ENCODE measurements around the gene NAA11.

Gene NAA11

DNA sequence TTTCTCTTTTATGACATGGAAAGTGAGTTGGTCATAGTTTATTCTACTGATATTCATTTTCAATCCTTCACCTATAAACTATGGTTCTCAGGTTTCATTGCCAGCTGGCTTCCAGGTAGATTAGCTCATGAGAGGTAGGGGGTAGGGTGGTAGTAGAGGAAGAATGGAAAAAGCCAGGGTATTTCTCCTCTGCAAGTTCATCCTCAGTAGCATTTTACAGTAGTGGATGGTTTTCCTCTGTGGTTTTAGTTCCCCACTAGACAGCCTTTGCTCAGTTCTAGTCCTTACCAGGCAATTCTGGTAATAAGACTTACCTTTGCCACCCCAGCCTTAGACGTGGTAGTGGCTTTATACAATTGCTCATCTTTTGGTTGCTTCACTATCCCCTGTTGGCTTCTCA, 8.9 kb upstream of the NAA11 start:
- TF ChIP-seq, protein P1, sequence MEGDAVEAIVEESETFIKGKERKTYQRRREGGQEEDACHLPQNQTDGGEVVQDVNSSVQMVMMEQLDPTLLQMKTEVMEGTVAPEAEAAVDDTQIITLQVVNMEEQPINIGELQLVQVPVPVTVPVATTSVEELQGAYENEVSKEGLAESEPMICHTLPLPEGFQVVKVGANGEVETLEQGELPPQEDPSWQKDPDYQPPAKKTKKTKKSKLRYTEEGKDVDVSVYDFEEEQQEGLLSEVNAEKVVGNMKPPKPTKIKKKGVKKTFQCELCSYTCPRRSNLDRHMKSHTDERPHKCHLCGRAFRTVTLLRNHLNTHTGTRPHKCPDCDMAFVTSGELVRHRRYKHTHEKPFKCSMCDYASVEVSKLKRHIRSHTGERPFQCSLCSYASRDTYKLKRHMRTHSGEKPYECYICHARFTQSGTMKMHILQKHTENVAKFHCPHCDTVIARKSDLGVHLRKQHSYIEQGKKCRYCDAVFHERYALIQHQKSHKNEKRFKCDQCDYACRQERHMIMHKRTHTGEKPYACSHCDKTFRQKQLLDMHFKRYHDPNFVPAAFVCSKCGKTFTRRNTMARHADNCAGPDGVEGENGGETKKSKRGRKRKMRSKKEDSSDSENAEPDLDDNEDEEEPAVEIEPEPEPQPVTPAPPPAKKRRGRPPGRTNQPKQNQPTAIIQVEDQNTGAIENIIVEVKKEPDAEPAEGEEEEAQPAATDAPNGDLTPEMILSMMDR (IDR thresholded peaks at IDR 0.05; ENCODE audit: low read depth, low read length, missing control alignments), result no peak
- no peak overlapping the region for H3K4me3 ChIP-seq (ENCODE audit: low read depth, low read length)
- DNase-seq (ENCODE audit: low read depth), result no peak

DNA sequence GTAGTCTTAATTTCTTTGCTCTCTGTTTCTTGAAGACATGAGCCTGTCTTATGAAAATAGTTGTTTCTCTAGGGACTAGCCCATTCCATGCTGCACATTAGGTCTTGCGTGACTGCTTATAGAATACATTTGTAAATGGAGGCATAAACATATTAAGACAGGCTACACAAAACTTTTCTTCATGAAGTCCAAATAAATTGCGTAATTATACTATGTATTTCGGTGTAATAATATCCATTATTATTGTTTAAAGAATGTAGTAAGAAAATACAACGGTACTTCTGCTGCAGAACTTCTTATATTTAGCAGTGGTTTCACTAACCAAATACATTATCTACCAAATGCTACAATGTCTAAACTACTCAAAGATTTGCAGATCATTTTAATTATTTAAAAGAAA, 8.5 kb upstream of the NAA11 start:
- TF ChIP-seq, protein P1 (IDR thresholded peaks at IDR 0.05; ENCODE audit: low read depth, low read length, missing control alignments), result no peak
- no peak for DNase-seq (ENCODE audit: low read depth)
- H3K4me3 ChIP-seq (ENCODE audit: low read depth, low read length), result no peak overlapping the region

DNA sequence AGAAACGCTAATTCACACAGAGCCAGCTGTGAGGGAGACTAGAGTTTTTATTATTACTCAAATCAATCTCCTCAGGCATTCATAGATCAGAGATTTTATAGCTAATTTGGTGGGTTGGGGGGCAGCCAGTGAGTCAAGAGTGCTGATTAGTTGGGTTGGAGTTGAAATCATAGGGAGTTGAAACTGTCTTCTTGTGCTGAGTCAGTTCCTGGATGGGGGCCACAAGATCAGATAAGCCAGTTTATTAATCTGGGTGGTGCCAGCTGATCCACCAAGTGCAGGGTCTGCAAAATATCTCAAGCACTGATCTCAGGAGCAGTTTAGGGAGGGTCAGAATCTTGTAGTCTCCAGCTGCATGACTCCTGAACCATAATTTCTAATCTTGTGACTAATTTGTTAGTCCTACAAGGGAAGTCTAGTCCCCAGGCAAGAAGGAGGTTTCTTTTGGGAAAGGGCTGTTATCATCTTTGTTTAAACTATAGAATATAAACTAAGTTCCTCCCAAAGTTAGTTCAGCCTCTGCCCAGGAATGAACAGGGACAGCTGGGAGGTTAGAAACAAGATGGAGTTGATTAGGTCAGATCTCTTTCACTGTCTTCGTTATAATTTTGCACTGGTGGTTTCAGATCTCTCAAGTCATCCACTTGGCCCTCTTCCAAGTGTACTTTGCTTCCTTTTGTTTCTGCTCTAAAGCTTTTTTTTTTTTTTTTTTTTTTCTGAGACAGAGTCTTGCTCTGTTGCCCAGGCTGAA, 5.4 kb upstream of the NAA11 start:
- no peak overlapping the region for H3K4me3 ChIP-seq (ENCODE audit: low read depth, low read length)
- no peak for DNase-seq (ENCODE audit: low read depth)
- TF ChIP-seq, protein P1 (IDR thresholded peaks at IDR 0.05; ENCODE audit: low read depth, low read length, missing control alignments), result no peak

DNA sequence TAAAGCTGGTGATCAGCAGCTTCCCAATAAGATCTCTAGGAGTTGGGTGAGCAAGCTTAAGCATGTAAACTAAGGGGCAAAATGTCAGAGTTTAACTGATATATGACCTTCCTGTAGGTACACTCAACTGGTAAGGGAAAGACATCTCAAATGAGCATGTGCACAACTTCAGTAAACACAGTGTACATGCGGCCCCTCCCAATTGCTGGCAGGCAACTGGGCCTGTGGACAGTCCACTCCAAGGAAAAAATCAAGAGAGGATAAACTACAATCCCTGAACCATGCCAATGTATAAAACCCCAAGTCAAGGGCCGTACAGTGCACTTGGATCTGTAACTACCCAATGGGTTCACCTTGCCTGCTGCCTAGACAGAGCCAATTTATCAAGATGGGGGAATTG, 4.9 kb upstream of the NAA11 start:
- no peak overlapping the region for H3K4me3 ChIP-seq (ENCODE audit: low read depth, low read length)
- DNase-seq (ENCODE audit: low read depth), result no peak
- TF ChIP-seq, protein P1 (IDR thresholded peaks at IDR 0.05; ENCODE audit: low read depth, low read length, missing control alignments), result no peak

DNA sequence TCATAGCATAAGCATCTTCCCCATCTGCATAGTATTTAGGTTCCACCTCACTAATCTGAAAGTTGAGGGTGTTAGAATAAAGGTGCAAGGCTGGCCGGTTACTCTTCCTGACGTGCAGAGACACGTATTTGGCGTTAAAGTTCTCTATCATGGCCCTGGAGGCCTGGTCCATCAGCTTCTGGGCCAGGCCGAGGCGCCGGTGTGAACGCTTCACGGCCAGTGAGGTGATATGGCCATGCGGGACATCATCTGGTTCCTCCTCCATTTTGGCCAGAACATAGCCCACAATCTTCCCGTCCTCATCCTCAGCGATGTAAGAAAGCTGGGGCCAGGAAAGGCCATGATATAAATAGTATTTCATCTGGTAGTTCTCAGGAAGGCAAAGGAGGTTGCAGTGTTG, 425 bp downstream of the NAA11 start:
- H3K4me3 ChIP-seq (ENCODE audit: low read depth, low read length), result no peak overlapping the region
- TF ChIP-seq, protein P1 (IDR thresholded peaks at IDR 0.05; ENCODE audit: low read depth, low read length, missing control alignments), result no peak
- no peak for DNase-seq (ENCODE audit: low read depth)

DNA sequence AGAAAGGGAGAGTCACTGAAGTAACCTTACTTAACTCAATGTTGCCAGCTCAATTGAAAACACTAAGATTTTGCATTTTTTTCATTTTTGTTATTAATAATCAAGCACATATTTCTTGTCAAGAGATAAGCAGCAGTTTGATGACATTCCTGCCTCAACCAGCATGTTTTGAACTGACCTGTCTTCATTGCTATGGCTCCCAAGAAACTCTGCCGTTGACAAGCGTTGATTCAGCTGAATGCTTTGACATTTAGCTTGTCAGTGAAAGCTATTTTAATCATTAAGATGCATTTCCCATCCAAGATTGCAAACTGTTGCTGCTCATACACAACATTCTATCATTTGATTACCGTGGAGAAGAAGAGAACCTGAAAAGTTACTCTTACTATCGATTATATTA, 5.9 kb downstream of the NAA11 start:
- DNase-seq (ENCODE audit: low read depth), result no peak
- H3K4me3 ChIP-seq (ENCODE audit: low read depth, low read length), result no peak overlapping the region
- TF ChIP-seq, protein P1 (IDR thresholded peaks at IDR 0.05; ENCODE audit: low read depth, low read length, missing control alignments), result no peak

DNA sequence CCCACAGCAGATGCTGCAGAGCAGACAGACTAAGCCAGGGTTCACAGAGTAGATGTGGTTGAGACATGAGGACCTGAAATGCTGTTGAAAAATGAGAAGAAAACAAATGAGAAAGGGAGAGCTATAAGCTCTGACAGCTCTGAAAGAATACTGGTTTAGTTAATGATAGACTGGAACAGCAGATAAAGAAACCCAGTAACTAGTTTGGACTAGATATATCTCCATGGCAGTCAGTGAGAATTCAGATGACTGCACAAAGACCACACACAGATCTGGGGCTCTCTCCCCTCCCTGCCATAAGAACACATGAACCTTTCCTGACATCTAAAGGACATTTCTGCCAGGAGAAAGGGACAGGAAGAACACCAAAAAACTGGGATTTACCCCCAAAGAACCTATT, 8.2 kb downstream of the NAA11 start:
- H3K4me3 ChIP-seq (ENCODE audit: low read depth, low read length), result no peak overlapping the region
- TF ChIP-seq, protein P1 (IDR thresholded peaks at IDR 0.05; ENCODE audit: low read depth, low read length, missing control alignments), result no peak
- DNase-seq (ENCODE audit: low read depth), result no peak
